SU-DHL-6 (cell line): ENCODE results near the gene TAGLN.

Experiments used
- H2AFZ ChIP-seq: fragments of 200-600 bp; sonication (generic); 2 replicates; pipeline ENCODE4 v1.6.1; 2014; ENCODE audit warnings: low read depth, mild to moderate bottlenecking, moderate library complexity, mixed read lengths, antibody characterized with exemption, low read length; ENCODE audit not compliant: severe bottlenecking
- H3F3A ChIP-seq: fragments of 200-600 bp; shearing (Covaris generic); 2 replicates; pipeline ENCODE4 v1.6.0; 2016; ENCODE audit warnings: antibody characterized with exemption, mild to moderate bottlenecking; ENCODE audit not compliant: insufficient read depth
- H3K27ac ChIP-seq: fragments of 200-600 bp; sonication (generic); 2 replicates; pipeline ENCODE4 v1.5.1; 2016; ENCODE audit warnings: low read depth, mild to moderate bottlenecking, low read length, moderate library complexity, mixed read lengths
- H3K27me3 ChIP-seq: fragments of 200-600 bp; sonication (generic), shearing (Covaris generic); 2 replicates; pipeline ENCODE4 v1.6.0; 2014; ENCODE audit warnings: mild to moderate bottlenecking, low read length
- H3K36me3 ChIP-seq: fragments of 200-600 bp; sonication (generic); 2 replicates; pipeline ENCODE4 v1.6.1; 2014; ENCODE audit warnings: mild to moderate bottlenecking, low read length, mixed read lengths
- H3K4me2 ChIP-seq: fragments of 300-600, 200-600 bp; shearing (Covaris generic), sonication (generic); 2 replicates; pipeline ENCODE4 v1.6.0; 2014; ENCODE audit warnings: low read length, low read depth, mild to moderate bottlenecking; ENCODE audit not compliant: poor library complexity, severe bottlenecking
- H3K4me3 ChIP-seq: fragments of 200-600 bp; sonication (generic); 2 replicates; pipeline ENCODE4 v1.5.1; 2014; ENCODE audit warnings: antibody characterized with exemption, low read length, mild to moderate bottlenecking, mixed read lengths; ENCODE audit not compliant: insufficient read depth, poor library complexity, severe bottlenecking
- H3K79me2 ChIP-seq: fragments of 200-600 bp; sonication (generic); 2 replicates; pipeline ENCODE4 v1.6.1; 2014; ENCODE audit warnings: mild to moderate bottlenecking, low read length, moderate library complexity; ENCODE audit not compliant: insufficient read depth
- H3K9ac ChIP-seq: fragments of 200-600 bp; sonication (generic); 2 replicates; pipeline ENCODE4 v1.7.0; 2014; ENCODE audit warnings: mild to moderate bottlenecking, low read length
- H3K9me2 ChIP-seq: fragments of 200-600 bp; sonication (generic); replicated peaks from 2 replicates; pipeline ENCODE4 v1.6.1; 2014; ENCODE audit warnings: low read length; ENCODE audit not compliant: insufficient read depth
- H3K9me3 ChIP-seq: fragments of 200-600 bp; sonication (generic); 2 replicates; pipeline ENCODE4 v1.6.1; 2014; ENCODE audit warnings: low read length, mixed read lengths; ENCODE audit not compliant: insufficient read depth
- H4K20me1 ChIP-seq: fragments of 200-600 bp; sonication (generic); 2 replicates; pipeline ENCODE4 v1.6.1; 2014; ENCODE audit warnings: low read depth, mild to moderate bottlenecking, antibody characterized with exemption, low read length, moderate library complexity, mixed read lengths
- CTCF ChIP-seq: fragments of 200-600 bp; sonication (generic); IDR thresholded peaks from one replicate; pipeline ENCODE4 v1.5.1; 2017; ENCODE audit warnings: antibody characterized with exemption, mild to moderate bottlenecking, low read length, moderate library complexity; ENCODE audit not compliant: insufficient read depth, poor library complexity, severe bottlenecking
- EZH2phosphoT487 ChIP-seq: fragments of 200-600 bp; sonication (generic), shearing (Covaris generic); conservative IDR thresholded peaks from 2 replicates; pipeline ENCODE4 v1.6.1; 2018; ENCODE audit warnings: mild to moderate bottlenecking, antibody characterized with exemption, low read length, moderate library complexity, mixed read lengths

Gene TAGLN

GRCh38 chr11:117229931-117230285, 30.7 kb downstream of the TAGLN start:
- no peak overlapping the region for H3K4me3 ChIP-seq
- H3K9ac ChIP-seq, result peak overlapping the region; percentile 95
- peaks cover 14% of the 10 kb centered on the region; the same call in 1 of the 2 replicates for H3F3A ChIP-seq
- H3K36me3 ChIP-seq, result no peaks in the 10 kb centered on the region; the same call in 1 of the 2 replicates
- peak overlapping the region; percentile 81 for H3K27ac ChIP-seq
- no peak for TF ChIP-seq EZH2phosphoT487
- TF ChIP-seq CTCF, result no peak
- no peaks in the 10 kb centered on the region for H3K27me3 ChIP-seq
- peaks cover 38% of the 10 kb centered on the region for H3K79me2 ChIP-seq
- no peak overlapping the region for H2AFZ ChIP-seq
- H3K4me2 ChIP-seq, result peak overlapping the region; percentile 98
- H3K9me2 ChIP-seq, result no peaks in the 10 kb centered on the region
- no peaks in the 10 kb centered on the region for H3K9me3 ChIP-seq
- H4K20me1 ChIP-seq, result no peaks in the 10 kb centered on the region

- Histone ChIP-seq H3K4me2 (peak overlapping the region; percentile 98), H2AFZ (no peak overlapping the region), H3K27ac (peak overlapping the region; percentile 81), H3K36me3 (no peaks in the 10 kb centered on the region; the same call in 1 of the 2 replicates), H3K9ac (peak overlapping the region; percentile 95), H4K20me1 (no peaks in the 10 kb centered on the region), H3K4me3 (peak overlapping the region; percentile 99), H3K9me3 (no peaks in the 10 kb centered on the region), H3K9me2 (no peaks in the 10 kb centered on the region), H3F3A (peaks cover 14% of the 10 kb centered on the region; the same call in 1 of the 2 replicates), H3K27me3 (no peaks in the 10 kb centered on the region), H3K79me2 (peaks cover 38% of the 10 kb centered on the region)
- TF ChIP-seq EZH2phosphoT487 (no peak), CTCF (no peak)
These were observed 31.3 kb downstream of the TAGLN start for GRCh38 chr11:117230286-117230961.

- peak overlapping the region; percentile 81 for H3K27ac ChIP-seq
- H3K9me2 ChIP-seq, result no peaks in the 10 kb centered on the region
- H3K79me2 ChIP-seq, result peaks cover 38% of the 10 kb centered on the region
- H4K20me1 ChIP-seq, result no peaks in the 10 kb centered on the region
- TF ChIP-seq EZH2phosphoT487 (no peak), CTCF (no peak)
- H3K9me3 ChIP-seq, result no peaks in the 10 kb centered on the region
- peak overlapping the region; percentile 52 for H2AFZ ChIP-seq
- H3K4me3 ChIP-seq, result peak overlapping the region; percentile 99
- peak overlapping the region; percentile 95 for H3K9ac ChIP-seq
- no peaks in the 10 kb centered on the region for H3K27me3 ChIP-seq
- H3K36me3 ChIP-seq, result no peaks in the 10 kb centered on the region; the same call in 1 of the 2 replicates
- H3K4me2 ChIP-seq, result peak overlapping the region; percentile 98
- H3F3A ChIP-seq, result peaks cover 14% of the 10 kb centered on the region; the same call in 1 of the 2 replicates
These were observed 32.0 kb downstream of the TAGLN start for GRCh38 chr11:117230999-117231841.
